ENCODE measurements around the gene TSC22D3.
"Not testable (repeated sequence)": the region's sequence is repeated elsewhere in the genome, so short reads cannot be mapped to it uniquely, and the experiment has no call there.

TSC22D3 gene

GRCh38 chrX:107668710-107669109 is 106.9 kb downstream of the TSC22D3 start:
- not testable (repeated sequence) for DNase-seq (ENCODE audit: low read depth, low spot score); H3K27ac ChIP-seq

- no peak for DNase-seq (ENCODE audit: low read depth, low spot score)
- no peak overlapping the region for H3K27ac ChIP-seq
Measured at GRCh38 chrX:107667426-107667825, 108.2 kb downstream of the TSC22D3 start.

GRCh38 chrX:107666931-107667330 is 108.7 kb downstream of the TSC22D3 start:
- no peak for DNase-seq (ENCODE audit: low read depth, low spot score)
- H3K27ac ChIP-seq = no peak overlapping the region

Data from epithelial cell of prostate (primary cell).